Cortex of kidney (tissue), 1 donor: ENCODE results near the gene SLFN12.
"Not testable (repeated sequence)": the region's sequence is repeated elsewhere in the genome, so short reads cannot be mapped to it uniquely, and the experiment has no call there.

ENCODE experiments used
- DNase-seq: peaks from one replicate; lab custom pipeline; 2025; lab: John Stamatoyannopoulos, UW

Gene SLFN12

GRCh38 chr17:35414247-35414646 is 18.1 kb downstream of the SLFN12 start:
- DNase-seq = no peak

- DNase-seq = no peak
Observed at GRCh38 chr17:35407531-35407930, 24.8 kb downstream of the SLFN12 start.

- no peak for DNase-seq
Observed at GRCh38 chr17:35406568-35406967, 25.7 kb downstream of the SLFN12 start.

- DNase-seq = no peak
Observed at GRCh38 chr17:35404360-35404759, 27.9 kb downstream of the SLFN12 start.

GRCh38 chr17:35393783-35394182 is 38.5 kb downstream of the SLFN12 start:
- DNase-seq = not testable (repeated sequence)

GRCh38 chr17:35390663-35391062 is 41.6 kb downstream of the SLFN12 start:
- DNase-seq = no peak

- no peak for DNase-seq
Observed at GRCh38 chr17:35390156-35390555, 42.1 kb downstream of the SLFN12 start.

GRCh38 chr17:35387496-35387895 is 44.8 kb downstream of the SLFN12 start:
- no peak for DNase-seq

GRCh38 chr17:35377706-35378105 is 54.6 kb downstream of the SLFN12 start:
- no peak for DNase-seq

GRCh38 chr17:35377068-35377467 is 55.2 kb downstream of the SLFN12 start:
- no peak for DNase-seq

- DNase-seq = no peak
Observed at GRCh38 chr17:35376245-35376644, 56.1 kb downstream of the SLFN12 start.

- DNase-seq = no peak
Observed at GRCh38 chr17:35374766-35375344, 57.4 kb downstream of the SLFN12 start.

GRCh38 chr17:35373984-35374765 is 58.1 kb downstream of the SLFN12 start:
- DNase-seq = no peak

GRCh38 chr17:35373534-35373983 is 58.7 kb downstream of the SLFN12 start, which contains the start of gene SLFN11:
Gene SLFN11 (minus strand): TSS chr17:35373621. CDS start chr17:35363807, 9,814 bp downstream.
- no peak for DNase-seq

- no peak for DNase-seq
Observed at GRCh38 chr17:35372846-35373533, 59.3 kb downstream of the SLFN12 start.

GRCh38 chr17:35371934-35372333 is 60.4 kb downstream of the SLFN12 start:
- no peak for DNase-seq

GRCh38 chr17:35368081-35368830 is 64.0 kb downstream of the SLFN12 start:
- no peak for DNase-seq

GRCh38 chr17:35361027-35361426 is 71.3 kb downstream of the SLFN12 start:
- DNase-seq = no peak
